HG02884 (cell line): ENCODE results near the gene LMNTD2.

Source experiments
- ATAC-seq: cut with Tn5 transposase; IDR thresholded peaks from one replicate; pipeline ENCODE4 v1.9.1; 2021; ENCODE audit warnings: mild to moderate bottlenecking, moderate library complexity; ENCODE audit not compliant: unreplicated experiment

Gene LMNTD2

DNA sequence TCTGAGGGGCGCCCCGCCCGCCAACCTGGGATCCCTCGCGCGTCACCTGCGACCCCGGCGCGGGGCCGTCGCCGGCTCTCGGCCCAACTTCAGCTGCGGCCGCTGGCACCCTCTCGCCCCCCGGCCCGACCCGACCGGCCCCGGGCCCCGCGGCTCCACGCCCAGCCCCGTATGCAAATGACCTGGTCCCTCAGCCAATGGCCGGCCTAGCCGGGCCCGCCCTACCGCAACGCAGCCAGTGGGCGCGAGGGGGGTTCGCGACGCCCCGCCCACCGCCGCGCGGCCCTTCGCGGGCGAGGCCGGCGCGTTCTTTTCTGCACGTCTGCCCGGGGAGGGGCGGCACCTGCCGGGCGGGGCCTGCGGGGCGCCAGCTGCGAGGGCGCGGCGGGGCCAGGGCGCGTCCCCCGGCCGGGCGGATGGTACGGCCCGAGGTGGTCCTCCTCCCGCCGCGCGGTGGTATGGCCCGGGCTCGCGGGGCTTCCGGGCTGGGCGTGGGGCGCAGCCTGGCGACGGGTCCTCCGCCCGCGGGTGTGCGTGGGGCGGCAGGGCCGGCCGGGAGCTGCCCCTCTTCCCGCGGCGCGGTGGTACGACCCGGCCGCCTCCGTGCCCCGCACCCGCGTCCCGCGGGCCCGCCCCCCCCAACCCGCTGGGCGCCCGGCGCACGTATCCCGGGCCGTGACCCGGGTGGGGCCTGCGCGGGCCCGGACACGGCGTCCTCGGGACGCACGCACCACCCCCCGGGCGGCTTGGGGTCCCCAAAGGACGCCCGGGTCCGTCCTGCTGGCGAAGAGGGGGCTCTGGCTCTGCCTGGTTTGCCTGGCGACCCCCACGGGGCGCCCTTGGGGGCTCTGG lies 8.0 kb upstream of the LMNTD2 start:
- ATAC-seq = peak; percentile 87

DNA sequence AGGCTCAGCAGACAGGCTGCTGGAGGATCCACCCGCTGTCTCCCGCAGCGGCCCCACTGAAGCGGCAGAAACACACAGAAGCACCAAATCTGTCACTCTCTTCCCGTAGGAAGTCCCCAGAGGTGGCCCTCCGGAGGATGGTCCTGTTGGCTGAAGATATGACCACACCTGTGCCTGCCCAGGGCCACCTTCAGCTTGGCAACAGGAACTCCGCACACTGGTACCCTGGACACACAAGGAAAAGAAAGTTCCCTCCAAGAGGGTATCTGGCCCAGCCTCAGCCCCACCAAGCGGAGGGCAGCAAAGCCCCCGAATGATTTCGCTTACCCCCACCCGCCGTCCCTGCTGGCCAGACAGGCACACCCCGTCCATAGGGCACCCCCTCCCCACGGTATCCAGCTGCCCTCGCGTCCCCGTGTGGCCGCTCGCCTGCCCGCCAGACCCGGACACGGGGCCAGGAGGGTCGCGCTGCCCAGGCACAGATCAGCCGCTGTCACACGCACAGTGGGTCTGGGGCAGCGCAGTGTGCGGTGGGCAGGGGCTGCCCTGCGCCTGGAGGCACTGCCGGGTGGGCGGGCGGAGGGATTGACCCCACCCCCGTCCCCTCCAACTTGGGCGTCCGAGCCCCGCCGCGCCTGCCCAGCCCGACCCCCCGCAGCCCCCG lies 7.2 kb upstream of the LMNTD2 start:
- peak; percentile 3 for ATAC-seq

- ATAC-seq = no peak
Measured at GRCh38 chr11:567011-567628, 6.6 kb upstream of the LMNTD2 start.

GRCh38 chr11:565921-566509 lies 5.5 kb upstream of the LMNTD2 start:
- ATAC-seq = no peak

DNA sequence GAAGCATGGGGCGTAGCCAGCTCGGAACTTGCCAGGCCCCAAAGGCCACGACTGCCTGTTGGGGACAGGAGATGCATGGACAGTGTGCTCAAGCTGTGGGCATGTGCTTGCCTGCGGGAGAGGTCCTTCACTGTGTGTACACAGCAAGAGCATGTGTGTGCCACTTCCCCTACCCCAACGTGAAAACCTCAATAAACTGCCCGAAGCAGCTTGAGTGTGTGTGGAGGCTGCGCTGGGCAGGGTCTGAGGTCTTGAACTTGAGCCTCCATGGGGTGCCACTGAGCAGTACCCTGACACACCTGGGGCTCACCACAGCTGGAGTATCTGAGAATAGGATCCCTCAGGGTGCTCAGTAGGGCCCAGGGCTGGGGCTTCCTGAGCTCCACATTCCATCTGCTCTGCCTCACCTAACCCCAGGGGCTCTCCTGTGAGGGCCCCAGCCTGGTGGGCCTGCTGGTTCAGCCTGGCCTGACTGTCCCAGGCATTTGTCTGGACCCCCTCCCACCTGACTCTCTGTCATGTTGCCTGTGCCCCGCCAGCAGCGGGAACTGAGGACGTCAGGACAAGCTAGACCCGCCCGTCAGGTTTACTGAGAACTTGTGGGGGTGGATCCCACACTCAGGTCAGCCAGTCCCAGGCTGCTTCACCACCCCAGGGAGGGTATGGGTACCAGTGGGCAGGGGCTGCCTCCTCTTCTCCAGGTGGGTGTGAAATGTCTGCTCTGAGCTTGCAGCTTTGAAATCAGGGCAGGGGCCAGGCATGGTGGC lies 3.5 kb upstream of the LMNTD2 start:
- ATAC-seq = no peak

- no peak for ATAC-seq
Measured at GRCh38 chr11:563066-563811, 2.7 kb upstream of the LMNTD2 start.

GRCh38 chr11:562046-562645 lies 1.6 kb upstream of the LMNTD2 start:
- ATAC-seq = no peak

DNA sequence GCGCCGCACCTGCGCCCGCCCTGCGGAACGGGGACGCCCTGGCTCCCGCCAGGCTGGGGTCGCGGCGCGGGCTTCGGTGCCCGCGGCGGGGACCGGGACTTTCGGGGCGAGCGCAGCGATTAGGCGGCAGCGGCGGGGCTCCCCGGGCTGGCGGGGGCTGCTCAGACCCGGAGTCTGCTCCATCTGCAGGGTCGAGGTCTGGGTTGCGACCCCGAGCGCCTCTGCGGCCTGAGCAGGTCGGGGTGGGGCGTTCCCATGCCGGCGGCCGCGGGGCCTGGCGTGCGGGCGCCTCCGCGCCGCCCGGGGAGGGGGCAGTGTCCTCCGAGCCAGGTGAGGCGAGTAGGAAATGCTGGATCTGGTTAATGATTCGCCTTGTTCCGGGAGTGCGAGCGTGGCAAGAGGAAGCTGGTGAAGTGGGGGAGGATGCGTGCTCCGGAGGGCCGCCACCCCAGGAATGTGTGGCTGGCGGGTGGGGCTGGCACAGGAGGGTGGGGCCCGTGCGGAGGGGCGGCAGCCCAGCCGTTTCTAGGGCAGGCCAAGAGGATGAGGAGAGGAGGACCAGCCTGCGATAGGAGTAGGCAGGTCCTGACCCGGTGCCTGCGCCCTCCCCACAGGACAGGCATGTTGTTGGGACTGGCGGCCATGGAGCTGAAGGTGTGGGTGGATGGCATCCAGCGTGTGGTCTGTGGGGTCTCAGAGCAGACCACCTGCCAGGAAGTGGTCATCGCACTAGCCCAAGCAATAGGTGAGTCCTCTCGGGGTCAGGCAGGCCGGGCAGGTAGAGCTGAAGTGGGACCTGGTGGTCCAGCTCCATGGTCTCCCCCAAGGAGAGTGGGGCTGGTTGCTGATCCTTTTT lies 838 bp upstream of the LMNTD2 start:
- ATAC-seq = peak; percentile 30

- no peak for ATAC-seq
Measured at GRCh38 chr11:559712-560304, 730 bp downstream of the LMNTD2 start.

DNA sequence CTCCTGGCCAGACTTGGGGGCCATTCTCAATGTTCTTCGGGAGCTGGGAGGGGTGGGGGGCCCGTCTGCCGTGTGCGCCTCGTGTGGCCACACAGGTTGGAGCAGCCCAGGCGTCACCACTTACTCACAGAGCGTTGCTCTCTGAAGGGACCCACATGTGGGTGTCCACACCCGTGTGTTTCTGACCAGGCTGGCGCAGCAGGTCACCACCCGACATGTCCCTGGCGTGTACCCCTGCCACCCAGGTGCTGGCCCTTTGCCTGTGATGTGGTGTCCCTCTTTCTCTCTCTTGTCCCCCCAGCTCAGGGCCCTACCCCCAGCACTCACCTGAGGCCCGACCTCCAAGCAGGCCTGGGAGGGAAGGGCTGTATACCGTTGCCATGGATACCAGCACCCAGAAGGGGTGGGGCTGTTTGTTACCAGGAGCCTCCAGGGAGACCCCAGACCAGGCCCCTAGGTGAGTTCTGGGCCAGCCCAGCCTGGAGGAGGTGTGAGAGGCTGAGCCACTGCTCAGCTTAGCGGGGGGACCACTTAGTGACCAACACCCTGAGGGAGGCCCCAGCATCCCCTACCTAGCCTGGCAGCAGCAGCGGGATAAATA lies 1.4 kb downstream of the LMNTD2 start:
- ATAC-seq = no peak

DNA sequence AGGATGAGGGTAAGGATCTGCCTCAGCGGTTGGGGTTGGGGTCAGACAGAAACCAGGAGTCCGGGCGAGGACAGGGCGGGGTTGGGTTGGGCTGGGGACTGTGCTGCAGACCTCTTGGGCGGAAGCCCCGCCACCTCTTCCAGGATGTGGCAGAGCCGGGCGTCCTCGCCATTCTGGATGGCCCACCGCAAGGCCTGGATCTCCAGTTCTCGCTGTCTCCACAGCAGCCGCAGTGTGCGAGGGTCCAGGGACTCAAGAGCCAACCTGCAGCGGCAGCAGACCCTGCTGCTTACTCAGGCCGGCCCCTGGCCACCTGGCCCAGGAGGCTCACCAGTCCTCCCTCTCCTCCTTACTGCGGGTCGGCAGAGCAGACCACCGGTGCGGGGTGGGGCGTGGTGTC lies 2.0 kb downstream of the LMNTD2 start:
- no peak for ATAC-seq

GRCh38 chr11:557328-558132 lies 3.0 kb downstream of the LMNTD2 start:
- ATAC-seq = no peak

DNA sequence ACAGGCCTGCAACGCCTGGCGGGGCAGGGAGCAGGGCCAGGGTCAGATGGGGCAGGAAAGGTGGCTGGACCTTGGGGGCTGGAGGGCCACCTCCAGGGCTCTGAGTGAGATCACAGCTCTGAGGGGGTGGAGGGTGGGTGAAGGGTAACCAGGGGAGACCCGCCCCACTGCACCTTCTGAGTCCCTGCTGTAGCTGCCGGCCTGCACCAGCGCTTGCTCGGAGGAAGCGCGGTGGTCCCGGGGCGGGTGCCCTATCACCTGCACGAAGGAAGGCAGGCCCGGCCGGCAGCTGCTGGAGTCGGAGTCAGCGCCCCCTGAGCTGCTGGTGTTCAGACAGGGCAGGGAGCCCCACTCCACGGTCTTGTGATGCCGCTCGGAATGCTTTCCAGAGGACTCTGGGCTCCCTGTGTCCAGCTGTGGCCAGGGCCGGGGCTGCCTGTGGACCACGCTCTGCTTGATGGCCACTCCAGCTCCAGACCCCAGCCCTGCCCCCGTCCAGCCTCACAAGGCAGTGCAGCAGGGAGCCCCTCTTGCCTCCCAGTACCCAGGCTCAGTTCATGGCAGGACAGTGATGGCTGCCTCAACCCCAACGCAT lies 3.8 kb downstream of the LMNTD2 start:
- ATAC-seq = no peak

DNA sequence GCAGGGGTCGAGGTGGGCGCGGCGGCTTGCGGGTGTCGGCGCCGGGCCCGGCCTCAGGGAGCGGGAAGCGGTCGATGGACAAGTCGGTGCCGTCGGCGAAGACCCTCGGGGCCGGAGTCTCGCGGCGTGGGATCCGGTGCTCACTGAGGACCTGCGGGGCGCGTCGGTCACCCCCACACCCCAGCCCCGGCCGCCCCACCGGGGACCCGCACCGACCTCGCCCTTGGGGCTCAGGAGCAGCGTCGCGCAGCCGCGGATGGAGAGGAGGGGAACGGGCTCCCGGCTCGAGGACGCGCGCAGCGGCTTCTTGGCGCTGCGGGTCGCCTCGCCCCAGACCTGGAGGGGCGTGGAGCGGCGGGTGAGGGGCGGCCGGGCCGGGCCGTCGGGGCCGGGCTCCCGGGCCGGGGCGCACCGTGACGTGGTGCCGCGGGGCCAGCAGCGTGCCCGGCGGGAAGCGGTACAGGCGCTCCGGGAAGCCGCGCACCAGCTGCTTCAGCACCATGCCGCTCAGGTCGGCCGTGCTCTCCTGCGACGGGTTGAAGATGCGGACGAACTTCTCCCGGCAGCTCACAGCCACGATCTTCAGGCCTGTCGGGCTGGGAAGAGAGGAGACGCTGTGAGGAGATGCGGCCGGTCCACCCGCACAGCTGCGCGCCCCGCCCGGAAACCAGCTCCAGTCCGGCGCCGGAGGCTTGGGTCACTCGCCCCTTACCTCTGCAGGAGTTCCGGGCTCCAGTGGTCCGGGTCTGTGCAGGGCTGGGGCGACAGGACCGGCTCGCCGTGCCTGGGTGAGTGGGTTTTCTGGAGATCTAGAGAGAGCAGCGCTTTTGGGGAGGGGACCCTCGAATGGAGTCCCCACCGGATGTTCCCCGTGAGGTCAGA lies 4.5 kb downstream of the LMNTD2 start:
- no peak for ATAC-seq

DNA sequence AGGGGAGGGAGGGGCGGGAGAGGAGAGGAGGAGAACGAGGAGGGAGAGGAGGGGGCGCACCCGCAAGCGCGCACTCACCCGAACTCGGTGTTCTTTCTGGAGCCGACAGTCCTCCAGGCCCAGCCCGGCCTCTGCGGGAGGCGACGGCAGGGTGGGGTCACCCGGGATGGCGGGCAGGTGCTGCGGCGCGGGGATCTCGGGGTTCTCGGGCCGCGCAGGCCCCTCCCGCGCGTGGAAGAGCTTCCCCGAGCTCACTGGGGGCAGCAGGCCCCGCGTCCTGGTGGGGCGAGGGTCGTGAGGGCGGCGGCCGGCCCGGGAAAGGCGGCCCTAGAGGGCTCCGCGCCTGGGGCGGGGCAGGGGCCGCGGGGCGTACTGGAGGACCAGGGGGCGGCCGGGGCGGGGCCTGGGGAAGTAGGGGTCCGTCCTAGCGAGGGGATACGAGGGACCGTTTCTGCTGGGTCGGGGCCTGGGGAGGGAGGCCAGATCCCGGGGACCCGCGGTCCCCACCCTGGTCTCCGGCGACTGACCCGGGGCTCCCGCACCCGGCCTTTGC lies 5.2 kb downstream of the LMNTD2 start:
- no peak for ATAC-seq
